Mucosa of gallbladder (tissue), 1 donor: ENCODE data around the gene KCNMA1. TPM values are rescaled to one million over a fixed set of nuclear protein-coding genes. Genes with fewer than 3 reads are reported as not detected.
A peak's percentile ranks its signal among the peaks of the same experiment; 100 is the strongest.

Experiments used
- DNase-seq: peaks from one replicate; pipeline ENCODE4 v3.0.0-alpha.2; 2020; ENCODE audit warnings: low spot score
- total RNA-seq: library from RNA; stranded (reverse); gene quantifications from one replicate; pipeline ENCODE4 v1.2.1, GENCODE V29; 2021
- donor health status: DM: no; HTN: no; CAD: no.

The KCNMA1 gene
- total RNA-seq, 1 donor from 2014 or later, result 101 TPM

DNA sequence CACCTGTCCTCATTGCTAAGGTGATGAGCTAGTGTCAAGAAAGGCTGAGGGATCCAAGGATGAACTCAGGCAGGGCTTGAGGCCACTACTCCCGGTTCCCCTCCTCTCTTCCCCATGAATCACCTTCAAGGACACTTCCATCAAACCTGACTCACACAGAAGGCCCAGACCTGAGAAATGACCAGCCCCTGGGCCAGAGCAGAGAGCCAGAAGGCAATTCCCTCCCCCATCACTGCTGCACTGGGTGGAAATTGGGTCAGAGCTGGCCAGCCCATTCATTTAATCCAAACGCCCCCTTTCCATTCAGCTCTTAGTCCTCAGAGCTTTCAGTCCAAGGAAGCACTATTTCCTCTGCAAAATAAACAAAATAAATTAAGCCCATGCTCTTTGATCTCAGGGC, 182.0 kb downstream of the KCNMA1 start:
- DNase-seq, result no peak

DNA sequence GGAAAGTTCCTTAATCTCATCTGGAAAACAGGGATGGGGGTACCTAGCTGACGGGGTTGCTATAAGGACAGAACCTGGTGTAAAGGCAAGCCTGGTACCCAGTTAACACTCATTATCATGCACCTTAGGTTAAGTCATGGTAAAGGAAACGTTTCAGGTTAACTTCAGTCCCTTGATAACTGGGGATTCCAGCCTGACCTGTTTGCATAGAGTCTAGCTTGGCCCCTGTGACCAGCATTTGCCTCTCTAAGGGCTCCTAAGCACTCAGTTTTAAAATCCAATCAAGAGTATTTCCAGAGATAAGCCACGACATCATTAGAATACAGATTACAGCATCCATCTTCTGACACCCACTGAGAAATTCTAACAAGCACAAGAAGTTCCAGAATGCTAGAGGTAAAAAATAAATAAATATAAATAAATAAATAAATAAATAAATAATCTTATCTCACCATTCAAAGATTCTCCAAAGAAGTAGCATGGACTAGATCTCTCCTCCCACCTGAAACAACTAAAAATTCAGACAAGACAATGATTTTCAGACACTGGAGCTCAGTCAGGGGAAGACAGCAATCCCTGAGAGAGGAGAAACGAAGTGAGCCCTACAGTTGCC, 184.6 kb downstream of the KCNMA1 start:
- DNase-seq, result no peak

GRCh38 chr10:77451886-77452285, 185.7 kb downstream of the KCNMA1 start:
- DNase-seq, result no peak

DNA sequence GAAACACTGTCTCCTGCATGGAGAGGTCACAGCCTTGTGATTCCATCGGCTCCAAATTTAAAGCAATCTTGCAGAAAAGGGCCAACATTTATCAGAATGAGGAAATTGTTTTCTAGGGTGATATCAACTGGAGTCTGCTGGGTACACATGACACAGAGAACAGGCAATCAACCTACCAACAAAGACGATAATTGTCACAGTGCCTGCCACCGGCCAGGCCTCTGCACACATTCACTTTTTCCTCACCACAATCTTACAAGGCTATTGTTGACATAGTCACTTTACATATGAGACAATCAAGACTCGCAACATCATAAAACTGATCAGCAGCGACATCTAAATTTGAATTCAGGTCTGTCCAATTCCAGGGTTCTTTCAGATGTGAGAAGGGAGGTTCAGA, 189.4 kb downstream of the KCNMA1 start:
- DNase-seq, result no peak

GRCh38 chr10:77446700-77447099, 190.9 kb downstream of the KCNMA1 start:
- DNase-seq, result no peak

GRCh38 chr10:77445547-77445946, 192.1 kb downstream of the KCNMA1 start:
- DNase-seq, result no peak

GRCh38 chr10:77444041-77444440, 193.6 kb downstream of the KCNMA1 start:
- no peak for DNase-seq

- DNase-seq, result no peak
These were observed 194.9 kb downstream of the KCNMA1 start for GRCh38 chr10:77442699-77443189.

- no peak for DNase-seq
These were observed 196.0 kb downstream of the KCNMA1 start for GRCh38 chr10:77441353-77442166.

- no peak for DNase-seq
These were observed 201.2 kb downstream of the KCNMA1 start for GRCh38 chr10:77436257-77436975.

DNA sequence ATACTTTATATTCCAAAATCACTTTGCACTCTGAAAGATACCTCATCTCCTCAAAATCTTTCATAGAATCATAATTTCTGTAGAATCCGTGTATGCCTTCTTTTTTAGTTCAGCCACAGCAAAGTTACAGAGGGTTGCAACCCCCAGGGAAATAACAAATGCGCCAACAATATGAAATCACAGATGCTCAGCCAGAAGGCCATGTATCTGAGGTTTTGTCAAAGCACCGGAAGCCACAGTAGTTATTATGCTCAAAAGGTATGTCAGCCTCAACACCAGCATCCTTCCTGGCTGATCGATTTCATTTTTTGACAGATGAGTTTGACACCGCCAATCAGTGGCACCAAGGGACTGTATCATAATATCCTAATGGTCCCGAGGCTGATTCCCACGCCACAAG, 204.1 kb downstream of the KCNMA1 start:
- no peak for DNase-seq

DNA sequence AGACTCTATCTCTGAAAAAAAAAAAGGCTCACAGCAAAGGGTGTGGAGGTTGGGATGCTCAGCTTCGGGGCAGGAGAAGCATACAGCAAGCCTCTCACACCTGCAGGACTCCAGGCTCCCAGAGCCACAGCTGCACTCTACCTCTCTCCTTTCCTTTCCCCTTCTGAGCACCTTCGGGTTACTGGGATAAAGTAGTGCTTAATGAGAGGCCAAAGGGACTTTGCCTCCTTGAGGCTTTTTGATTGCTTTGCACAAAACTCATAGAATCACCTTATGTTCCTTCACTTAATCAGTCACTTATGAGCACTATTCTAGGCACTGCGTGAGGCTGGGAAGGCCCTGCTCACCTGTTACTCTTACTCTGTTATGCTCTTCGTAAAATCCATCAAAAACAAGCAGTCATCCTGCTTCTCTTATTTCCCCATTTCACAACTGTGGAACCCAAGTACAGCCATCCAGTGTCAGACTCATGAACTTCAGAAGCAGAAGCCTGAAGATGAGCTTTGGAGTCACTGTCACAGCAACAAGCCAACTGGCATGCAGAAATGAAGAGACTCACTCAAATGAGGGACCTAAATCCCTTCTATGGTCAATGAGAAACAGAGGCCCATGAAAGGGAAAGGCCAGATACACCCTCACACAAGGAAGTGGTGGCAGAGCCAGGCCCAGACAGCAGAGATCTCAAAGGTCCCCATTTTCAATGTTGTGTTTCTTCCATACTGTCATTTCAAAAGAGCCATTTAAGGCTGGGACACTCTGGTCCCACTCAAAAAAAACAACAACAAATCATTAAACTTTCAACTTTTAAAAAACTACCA, 205.4 kb downstream of the KCNMA1 start:
- DNase-seq, result no peak

GRCh38 chr10:77431209-77431611, 206.4 kb downstream of the KCNMA1 start:
- DNase-seq, result no peak

DNA sequence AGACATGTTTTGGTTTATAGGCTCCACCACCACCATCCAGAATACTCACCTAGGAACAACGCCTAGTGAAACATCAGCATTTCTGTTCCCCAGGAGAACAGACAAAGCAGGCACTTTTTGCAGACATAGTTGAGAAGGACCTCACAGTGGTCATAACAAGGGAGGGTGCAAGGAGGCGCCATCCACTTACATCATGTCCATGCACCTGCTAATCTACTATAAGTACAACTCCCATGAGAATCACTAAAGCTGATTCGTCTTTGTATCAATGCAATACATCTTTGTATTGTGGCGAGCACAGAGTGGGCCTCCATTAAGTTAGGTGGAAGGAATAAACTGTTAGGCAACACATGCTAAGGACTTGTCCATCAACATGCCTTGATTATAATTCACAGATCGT, 207.1 kb downstream of the KCNMA1 start:
- no peak for DNase-seq

GRCh38 chr10:77428691-77429395, 208.8 kb downstream of the KCNMA1 start:
- DNase-seq, result peak; percentile 44

GRCh38 chr10:77424257-77424656, 213.4 kb downstream of the KCNMA1 start:
- DNase-seq, result no peak

DNA sequence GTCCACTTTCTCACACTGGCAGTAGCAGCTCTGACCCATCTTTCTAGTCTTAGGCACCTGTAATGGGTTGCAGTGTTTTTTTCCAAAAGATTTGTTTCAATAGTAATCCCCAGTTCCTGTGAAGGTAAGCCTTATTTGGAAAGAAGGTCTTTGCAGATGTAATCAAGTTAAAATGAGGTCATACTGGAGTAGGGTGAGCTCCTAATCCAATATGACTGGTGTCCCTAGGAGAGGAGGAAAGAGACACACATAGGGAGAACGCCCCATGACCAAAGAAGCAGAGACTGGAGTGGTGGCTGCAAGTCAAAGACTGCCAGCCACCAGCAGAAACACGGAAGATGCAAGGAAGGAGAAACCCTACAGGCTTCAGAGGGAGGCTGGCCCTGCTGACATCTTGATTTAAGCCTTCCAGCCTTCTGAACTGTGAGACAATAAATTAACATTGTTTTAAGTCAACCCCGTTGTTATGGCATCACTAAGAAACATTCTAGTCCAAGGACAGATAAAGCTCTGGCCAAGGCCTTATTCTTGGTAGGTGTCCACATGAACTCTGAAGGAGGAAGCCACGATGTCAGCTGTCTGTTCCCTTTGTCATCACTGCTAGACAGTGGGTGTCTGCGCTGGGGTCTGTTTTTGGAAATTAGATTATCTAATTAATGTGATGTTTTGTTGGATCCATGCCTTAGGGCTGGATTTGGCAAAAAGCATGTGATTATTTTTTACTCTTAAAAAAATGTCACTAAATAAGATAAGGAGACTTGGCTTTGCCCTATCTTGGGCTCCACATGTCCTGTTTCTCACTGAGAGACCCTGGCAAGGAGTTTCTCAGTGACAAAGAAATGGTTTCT, 214.9 kb downstream of the KCNMA1 start:
- DNase-seq, result no peak

GRCh38 chr10:77421591-77421990, 216.0 kb downstream of the KCNMA1 start:
- DNase-seq, result no peak

GRCh38 chr10:77420947-77421523, 216.6 kb downstream of the KCNMA1 start:
- DNase-seq, result no peak

- no peak for DNase-seq
These were observed 217.6 kb downstream of the KCNMA1 start for GRCh38 chr10:77419979-77420378.
